ENCODE results near the gene SRD5A3. TPM values are rescaled to one million over a fixed set of nuclear protein-coding genes. Genes with fewer than 3 reads are reported as not detected.

Gene SRD5A3
- total and polyA plus RNA-seq, 2 donors, result 13.0 to 14.4 TPM

- H3K27ac ChIP-seq (ENCODE audit: low read depth in 1 of 2, low read length in 1 of 2), result no peak overlapping the region
Observed at GRCh38 chr4:55314141-55314820, 31.8 kb upstream of the SRD5A3 start.

GRCh38 chr4:55318175-55319129, 27.6 kb upstream of the SRD5A3 start:
- H3K9me3 ChIP-seq (ENCODE audit: control insufficient read depth in 2 of 2, insufficient read depth in 1 of 2, low read length in 1 of 2), result no peaks in the 10 kb centered on the region
- H3K4me1 ChIP-seq (ENCODE audit: control insufficient read depth in 2 of 2, insufficient read depth in 2 of 2, low read length in 2 of 2), result no peaks in the 10 kb centered on the region
- no peaks in the 10 kb centered on the region for H3K27me3 ChIP-seq (ENCODE audit: control insufficient read depth in 2 of 2, insufficient read depth in 1 of 2, low read length in 1 of 2)
- WGBS, result 70% methylated on average over 5 of the region's 5 CpGs
- no peak overlapping the region for H3K4me3 ChIP-seq (ENCODE audit: low read length in 2 of 2)
- H3K27ac ChIP-seq (ENCODE audit: low read depth in 1 of 2, low read length in 1 of 2), result no peak overlapping the region
- DNase-seq (ENCODE audit: low read depth in 6 of 9, low spot score in 9 of 9), result peak in 1 of 9 donors; percentile 6
- H3K36me3 ChIP-seq (ENCODE audit: control insufficient read depth in 2 of 2, insufficient read depth in 2 of 2, low read length in 1 of 2), result no peaks in the 10 kb centered on the region

More at GRCh38 chr4:55314141-55314820, 31.8 kb upstream of the SRD5A3 start:
- DNase-seq (ENCODE audit: low read depth in 6 of 9, low spot score in 9 of 9), result no peak
- no peaks in the 10 kb centered on the region for H3K9me3 ChIP-seq (ENCODE audit: control insufficient read depth in 2 of 2, insufficient read depth in 1 of 2, low read length in 1 of 2)
- 93% methylated on average over 4 of the region's 4 CpGs for WGBS
- no peak overlapping the region for H3K4me3 ChIP-seq (ENCODE audit: low read length in 2 of 2)
- no peaks in the 10 kb centered on the region for H3K36me3 ChIP-seq (ENCODE audit: control insufficient read depth in 2 of 2, insufficient read depth in 2 of 2, low read length in 1 of 2)
- H3K27me3 ChIP-seq (ENCODE audit: control insufficient read depth in 2 of 2, insufficient read depth in 1 of 2, low read length in 1 of 2), result no peaks in the 10 kb centered on the region
- no peaks in the 10 kb centered on the region for H3K4me1 ChIP-seq (ENCODE audit: control insufficient read depth in 2 of 2, insufficient read depth in 2 of 2, low read length in 2 of 2)

- 33% methylated on average over 8 of the region's 8 CpGs for WGBS
- H3K4me3 ChIP-seq (ENCODE audit: low read length in 2 of 2), result no peak overlapping the region
- peak in 6 of 9 donors; percentile 26 to 70 (median 38) for DNase-seq (ENCODE audit: low read depth in 6 of 9, low spot score in 9 of 9)
- H3K4me1 ChIP-seq (ENCODE audit: control insufficient read depth in 2 of 2, insufficient read depth in 2 of 2, low read length in 2 of 2), result no peaks in the 10 kb centered on the region
- H3K27me3 ChIP-seq (ENCODE audit: control insufficient read depth in 2 of 2, insufficient read depth in 1 of 2, low read length in 1 of 2), result no peaks in the 10 kb centered on the region
- H3K9me3 ChIP-seq (ENCODE audit: control insufficient read depth in 2 of 2, insufficient read depth in 1 of 2, low read length in 1 of 2), result no peaks in the 10 kb centered on the region
- no peak overlapping the region for H3K27ac ChIP-seq (ENCODE audit: low read depth in 1 of 2, low read length in 1 of 2)
- no peaks in the 10 kb centered on the region for H3K36me3 ChIP-seq (ENCODE audit: control insufficient read depth in 2 of 2, insufficient read depth in 2 of 2, low read length in 1 of 2)
Observed at GRCh38 chr4:55321707-55322264, 24.3 kb upstream of the SRD5A3 start.

GRCh38 chr4:55323375-55323774, 22.7 kb upstream of the SRD5A3 start:
- Histone ChIP-seq H3K27ac (ENCODE audit: low read depth in 1 of 2, low read length in 1 of 2) (no peak overlapping the region), H3K4me3 (ENCODE audit: low read length in 2 of 2) (no peak overlapping the region), H3K36me3 (ENCODE audit: control insufficient read depth in 2 of 2, insufficient read depth in 2 of 2, low read length in 1 of 2) (no peaks in the 10 kb centered on the region), H3K9me3 (ENCODE audit: control insufficient read depth in 2 of 2, insufficient read depth in 1 of 2, low read length in 1 of 2) (no peaks in the 10 kb centered on the region), H3K4me1 (ENCODE audit: control insufficient read depth in 2 of 2, insufficient read depth in 2 of 2, low read length in 2 of 2) (no peaks in the 10 kb centered on the region), H3K27me3 (ENCODE audit: control insufficient read depth in 2 of 2, insufficient read depth in 1 of 2, low read length in 1 of 2) (no peaks in the 10 kb centered on the region)
- DNase-seq (ENCODE audit: low read depth in 6 of 9, low spot score in 9 of 9), result no peak

- Histone ChIP-seq H3K27ac (ENCODE audit: low read depth in 1 of 2, low read length in 1 of 2) (no peak overlapping the region), H3K27me3 (ENCODE audit: control insufficient read depth in 2 of 2, insufficient read depth in 1 of 2, low read length in 1 of 2) (no peaks in the 10 kb centered on the region), H3K36me3 (ENCODE audit: control insufficient read depth in 2 of 2, insufficient read depth in 2 of 2, low read length in 1 of 2) (no peaks in the 10 kb centered on the region), H3K9me3 (ENCODE audit: control insufficient read depth in 2 of 2, insufficient read depth in 1 of 2, low read length in 1 of 2) (no peaks in the 10 kb centered on the region), H3K4me1 (ENCODE audit: control insufficient read depth in 2 of 2, insufficient read depth in 2 of 2, low read length in 2 of 2) (no peaks in the 10 kb centered on the region), H3K4me3 (ENCODE audit: low read length in 2 of 2) (no peak overlapping the region)
- DNase-seq (ENCODE audit: low read depth in 6 of 9, low spot score in 9 of 9), result no peak
Observed at GRCh38 chr4:55326629-55327028, 19.4 kb upstream of the SRD5A3 start.

- H3K4me3 ChIP-seq (ENCODE audit: low read length in 2 of 2), result no peak overlapping the region
- H3K4me1 ChIP-seq (ENCODE audit: control insufficient read depth in 2 of 2, insufficient read depth in 2 of 2, low read length in 2 of 2), result no peaks in the 10 kb centered on the region
- no peaks in the 10 kb centered on the region for H3K9me3 ChIP-seq (ENCODE audit: control insufficient read depth in 2 of 2, insufficient read depth in 1 of 2, low read length in 1 of 2)
- no peaks in the 10 kb centered on the region for H3K27me3 ChIP-seq (ENCODE audit: control insufficient read depth in 2 of 2, insufficient read depth in 1 of 2, low read length in 1 of 2)
- no peak overlapping the region for H3K27ac ChIP-seq (ENCODE audit: low read depth in 1 of 2, low read length in 1 of 2)
- H3K36me3 ChIP-seq (ENCODE audit: control insufficient read depth in 2 of 2, insufficient read depth in 2 of 2, low read length in 1 of 2), result no peaks in the 10 kb centered on the region
- 95% methylated on average over 2 of the region's 2 CpGs for WGBS
- DNase-seq (ENCODE audit: low read depth in 6 of 9, low spot score in 9 of 9), result no peak
Observed at GRCh38 chr4:55329012-55329411, 17.0 kb upstream of the SRD5A3 start.

GRCh38 chr4:55330241-55330640, 15.8 kb upstream of the SRD5A3 start:
- no peaks in the 10 kb centered on the region for H3K27me3 ChIP-seq (ENCODE audit: control insufficient read depth in 2 of 2, insufficient read depth in 1 of 2, low read length in 1 of 2)
- H3K9me3 ChIP-seq (ENCODE audit: control insufficient read depth in 2 of 2, insufficient read depth in 1 of 2, low read length in 1 of 2), result no peaks in the 10 kb centered on the region
- WGBS, result 69% methylated on average over 4 of the region's 4 CpGs
- no peak overlapping the region for H3K27ac ChIP-seq (ENCODE audit: low read depth in 1 of 2, low read length in 1 of 2)
- no peaks in the 10 kb centered on the region for H3K36me3 ChIP-seq (ENCODE audit: control insufficient read depth in 2 of 2, insufficient read depth in 2 of 2, low read length in 1 of 2)
- H3K4me1 ChIP-seq (ENCODE audit: control insufficient read depth in 2 of 2, insufficient read depth in 2 of 2, low read length in 2 of 2), result no peaks in the 10 kb centered on the region
- no peak overlapping the region for H3K4me3 ChIP-seq (ENCODE audit: low read length in 2 of 2)
- DNase-seq (ENCODE audit: low read depth in 6 of 9, low spot score in 9 of 9), result no peak

- 58% methylated on average over 22 of the region's 22 CpGs for WGBS
- H3K4me3 ChIP-seq (ENCODE audit: low read length in 2 of 2), result no peak overlapping the region
- H3K9me3 ChIP-seq (ENCODE audit: control insufficient read depth in 2 of 2, insufficient read depth in 1 of 2, low read length in 1 of 2), result peaks cover 0 to 7% of the 10 kb centered on the region in 2 donors
- H3K4me1 ChIP-seq (ENCODE audit: control insufficient read depth in 2 of 2, insufficient read depth in 2 of 2, low read length in 2 of 2), result peaks cover 0 to 3% of the 10 kb centered on the region in 2 donors
- no peak overlapping the region for H3K27ac ChIP-seq (ENCODE audit: low read depth in 1 of 2, low read length in 1 of 2)
- no peaks in the 10 kb centered on the region for H3K36me3 ChIP-seq (ENCODE audit: control insufficient read depth in 2 of 2, insufficient read depth in 2 of 2, low read length in 1 of 2)
- peak in 1 of 9 donors; percentile 35 for DNase-seq (ENCODE audit: low read depth in 6 of 9, low spot score in 9 of 9)
- no peaks in the 10 kb centered on the region for H3K27me3 ChIP-seq (ENCODE audit: control insufficient read depth in 2 of 2, insufficient read depth in 1 of 2, low read length in 1 of 2)
Observed at GRCh38 chr4:55336138-55337034, 9.7 kb upstream of the SRD5A3 start.
